ENCODE measurements around the gene UBE2D4. TPM values are rescaled to one million over a fixed set of nuclear protein-coding genes. Genes with fewer than 3 reads are reported as not detected.
"Not testable (repeated sequence)": the region's sequence is repeated elsewhere in the genome, so short reads cannot be mapped to it uniquely, and the experiment has no call there.

The UBE2D4 gene
- total and polyA plus RNA-seq, 4 experiments from 2014 or later = 10.9 to 21.9 (median 13.8) TPM

DNA sequence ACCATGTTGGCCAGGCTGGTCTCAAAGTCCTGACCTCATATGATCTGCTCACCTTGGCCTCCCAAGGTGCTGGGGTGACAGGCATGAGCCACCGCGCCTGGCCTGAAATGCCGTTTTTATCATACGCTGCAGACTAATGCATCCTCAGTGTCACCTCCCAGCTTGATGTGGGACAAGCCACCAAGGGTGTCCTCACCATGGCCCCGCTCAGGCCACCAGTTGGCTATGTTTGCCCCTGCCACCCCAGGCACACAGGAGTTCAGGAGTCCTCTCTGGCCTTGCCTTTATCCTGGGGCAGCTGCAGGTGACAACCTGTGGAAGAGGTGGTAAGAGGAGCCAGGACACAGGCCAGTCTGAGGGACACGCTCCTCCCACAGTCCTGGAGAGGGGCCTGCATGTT lies 68.4 kb downstream of the UBE2D4 start:
- H3K27ac Mint-ChIP-seq; DNase-seq; H3K4me3 ChIP-seq (ENCODE audit: low read length in 2 of 2); POLR2A ChIA-PET (ENCODE audit: partially characterized antibody); H3K36me3 ChIP-seq (ENCODE audit: insufficient read depth, low read length); H3K4me3 Mint-ChIP-seq; H3K27me3 Mint-ChIP-seq; H3K36me3 Mint-ChIP-seq; CTCF ChIA-PET (ENCODE audit: partially characterized antibody); H3K9me3 ChIP-seq (ENCODE audit: control insufficient read depth in 1 of 2, low read length in 2 of 2); H3K27me3 ChIP-seq (ENCODE audit: insufficient read depth, low read length); H3K4me1 ChIP-seq (ENCODE audit: insufficient read depth, low read length); H3K9me3 Mint-ChIP-seq; H3K4me1 Mint-ChIP-seq; intact Hi-C loops (cut with micrococcal nuclease); H3K27ac ChIP-seq (ENCODE audit: low read depth, low read length): not testable (repeated sequence)

DNA sequence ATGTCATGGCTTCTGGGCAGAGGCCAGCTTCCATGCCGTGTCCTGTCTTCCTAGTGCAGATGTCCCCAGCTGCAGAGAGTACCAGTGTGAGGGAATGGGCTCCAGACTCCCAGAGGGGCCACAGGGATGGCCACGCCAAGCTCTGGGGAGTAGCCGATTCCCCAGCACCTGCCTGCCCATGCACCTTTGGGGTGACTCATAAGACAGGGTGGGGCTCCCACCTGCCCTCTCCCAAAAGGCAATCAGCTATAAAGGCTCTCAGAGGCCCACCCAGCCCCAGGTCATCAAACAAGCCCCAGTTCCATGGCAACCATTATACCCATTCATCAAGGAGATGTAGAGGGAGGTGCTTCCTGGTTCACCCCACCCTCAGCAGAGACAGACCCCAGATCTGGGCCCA lies 71.3 kb downstream of the UBE2D4 start, which contains the start of gene SPDYE1:
Gene SPDYE1 (plus strand): TSS at position 366 of the 400 bp plus-strand sequence. CDS start 2,053 bp downstream, outside the sequence.
- POLR2A ChIA-PET (ENCODE audit: partially characterized antibody); intact Hi-C loops (cut with micrococcal nuclease); H3K27me3 ChIP-seq (ENCODE audit: insufficient read depth, low read length): not testable (repeated sequence)

More for the DNA sequence above, 71.3 kb downstream of the UBE2D4 start, which contains the start of gene SPDYE1:
- H3K27ac ChIP-seq (ENCODE audit: low read depth, low read length); H3K4me1 ChIP-seq (ENCODE audit: insufficient read depth, low read length); H3K27me3 Mint-ChIP-seq; H3K36me3 Mint-ChIP-seq; H3K36me3 ChIP-seq (ENCODE audit: insufficient read depth, low read length); H3K9me3 Mint-ChIP-seq; H3K4me3 ChIP-seq (ENCODE audit: low read length in 2 of 2); H3K4me3 Mint-ChIP-seq; H3K9me3 ChIP-seq (ENCODE audit: control insufficient read depth in 1 of 2, low read length in 2 of 2); CTCF ChIA-PET (ENCODE audit: partially characterized antibody); H3K27ac Mint-ChIP-seq; H3K4me1 Mint-ChIP-seq; DNase-seq: not testable (repeated sequence)

Other genes with a start within 250 kb of the UBE2D4 start
- gene COA1, start 196.9 kb upstream of the UBE2D4 start, total RNA-seq = 10 to 100 TPM; 52.0 to 53.2 TPM
- gene COA1, start 196.9 kb upstream of the UBE2D4 start, polyA plus RNA-seq = 10 to 100 TPM; 43.7 to 56.4 TPM
- 10 to 100 TPM; 18.1 to 19.3 TPM for gene BLVRA, start 167.8 kb upstream of the UBE2D4 start, total RNA-seq
- gene BLVRA, start 167.8 kb upstream of the UBE2D4 start, polyA plus RNA-seq = 100 to 1,000 TPM in 1 of 2 donors, 10 to 100 TPM in 1; 72.0 to 105 TPM
- gene MRPS24, start 56.9 kb upstream of the UBE2D4 start, total RNA-seq = 10 to 100 TPM; 52.2 to 52.7 TPM
- 100 to 1,000 TPM; 130 to 136 TPM for gene MRPS24, start 56.9 kb upstream of the UBE2D4 start, polyA plus RNA-seq
- 10 to 100 TPM; 35.5 to 36.1 TPM for gene URGCP, start 19.8 kb upstream of the UBE2D4 start, total RNA-seq
- 10 to 100 TPM; 17.1 to 28.9 TPM for gene URGCP, start 19.8 kb upstream of the UBE2D4 start, polyA plus RNA-seq
- under 1 TPM in 1 of 2 experiments, not detected in 1; 0.17 TPM for gene SPDYE1, start 71.5 kb downstream of the UBE2D4 start, total RNA-seq
- under 1 TPM in 1 of 2 donors, not detected in 1; 0.49 TPM for gene SPDYE1, start 71.5 kb downstream of the UBE2D4 start, polyA plus RNA-seq
- gene DBNL, start 118.3 kb downstream of the UBE2D4 start, total RNA-seq = 100 to 1,000 TPM; 157 to 166 TPM
- 100 to 1,000 TPM; 177 to 250 TPM for gene DBNL, start 118.3 kb downstream of the UBE2D4 start, polyA plus RNA-seq
- gene PGAM2, start 139.1 kb downstream of the UBE2D4 start, total RNA-seq = 1 to 10 TPM; 1.1 to 1.5 TPM
- gene PGAM2, start 139.1 kb downstream of the UBE2D4 start, polyA plus RNA-seq = not detected
- 10 to 100 TPM; 64.8 to 67.2 TPM for gene POLM, start 156.1 kb downstream of the UBE2D4 start, total RNA-seq
- gene POLM, start 156.1 kb downstream of the UBE2D4 start, polyA plus RNA-seq = 10 to 100 TPM in 1 of 2 donors, 1 to 10 TPM in 1; 8.0 to 18.2 TPM
- 1 to 10 TPM; 7.8 TPM for gene AEBP1, start 177.9 kb downstream of the UBE2D4 start, total RNA-seq
- gene AEBP1, start 177.9 kb downstream of the UBE2D4 start, polyA plus RNA-seq = 1 to 10 TPM in 1 of 2 donors, under 1 TPM in 1; 0.20 to 2.3 TPM
- gene POLD2, start 197.1 kb downstream of the UBE2D4 start, total RNA-seq = 10 to 100 TPM; 48.7 to 61.0 TPM
- 10 to 100 TPM; 89.4 to 94.4 TPM for gene POLD2, start 197.1 kb downstream of the UBE2D4 start, polyA plus RNA-seq
- gene MYL7, start 214.9 kb downstream of the UBE2D4 start, total RNA-seq = not detected
- gene MYL7, start 214.9 kb downstream of the UBE2D4 start, polyA plus RNA-seq = not detected